Measurements from ENCODE around the gene NDUFV2.

DNA sequence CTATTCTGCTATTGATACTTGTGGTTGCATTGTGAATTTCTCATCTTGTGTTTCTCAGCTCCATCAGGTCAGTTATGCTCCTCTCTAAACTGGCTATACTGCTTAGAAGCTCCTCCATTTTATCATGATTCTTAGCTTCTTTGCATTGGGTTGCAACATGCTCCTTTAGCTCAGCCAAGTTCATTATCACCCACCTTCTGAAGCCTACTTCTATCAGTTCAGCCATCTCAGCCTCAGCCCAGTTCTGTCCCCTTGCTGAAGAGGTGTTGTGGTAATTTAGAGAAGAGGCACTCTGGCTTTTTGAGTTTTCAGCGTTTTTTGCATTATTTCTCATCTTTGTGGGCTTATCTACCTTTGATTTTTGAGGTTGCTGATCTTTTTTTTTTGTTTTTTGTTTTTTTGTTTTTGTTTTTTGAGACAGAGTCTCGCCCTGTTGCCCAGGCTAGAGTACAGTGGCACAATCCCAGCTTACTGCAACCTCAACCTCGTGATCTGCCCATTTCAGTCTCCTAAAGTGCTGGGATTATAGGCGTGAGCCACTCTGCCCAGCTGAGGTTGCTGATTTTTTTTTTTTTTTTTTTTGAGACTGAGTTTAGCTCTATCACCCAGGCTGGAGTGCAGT lies 70.1 kb downstream of the NDUFV2 start:
- TF ChIP-seq OSR1 (CRISPR knock-in tag; IDR thresholded peaks at IDR 0.05) (no peak), CSDC2 (CRISPR knock-in tag; IDR thresholded peaks at IDR 0.05) (no peak)
